Measurements from ENCODE around the gene DOK7.

Gene DOK7

GRCh38 chr4:3514221-3514780 lies 51.2 kb downstream of the DOK7 start:
- TF ChIP-seq CTCF (IDR thresholded peaks at IDR 0.05; ENCODE audit: control extremely low read depth, extremely low read depth, low read depth, missing control alignments): no peak
- ChIA-PET CTCF (interaction anchor here (1.0 to 3.9 kb wide), 4 partner anchors 9 to 35 kb away, joined by 3 to 16 read pairs (median 6); no protein-coding TSS in a partner anchor), POLR2A (no interaction called here)
- no peak for DNase-seq (ENCODE audit: extremely low spot score)

- no peak for DNase-seq (ENCODE audit: extremely low spot score)
- TF ChIP-seq CTCF (IDR thresholded peaks at IDR 0.05; ENCODE audit: control extremely low read depth, extremely low read depth, low read depth, missing control alignments): no peak
- ChIA-PET CTCF (interaction anchor here (1.0 to 3.9 kb wide), 3 partner anchors 10 to 34 kb away, joined by 3 to 16 read pairs (median 8); no protein-coding TSS in a partner anchor), POLR2A (no interaction called here)
These were observed 51.8 kb downstream of the DOK7 start for GRCh38 chr4:3514806-3515501.

GRCh38 chr4:3515646-3516045 lies 52.5 kb downstream of the DOK7 start:
- no peak for TF ChIP-seq CTCF (IDR thresholded peaks at IDR 0.05; ENCODE audit: control extremely low read depth, extremely low read depth, low read depth, missing control alignments)
- no peak for DNase-seq (ENCODE audit: extremely low spot score)
- ChIA-PET POLR2A (no interaction called here), CTCF (interaction anchor here (1.9 to 3.9 kb wide), 2 partner anchors 10 to 34 kb away, joined by 8 to 16 read pairs; no protein-coding TSS in a partner anchor)

GRCh38 chr4:3516061-3516835 lies 53.1 kb downstream of the DOK7 start:
- ChIA-PET POLR2A (no interaction called here), CTCF (interaction anchor here (3.9 kb wide), 1 partner anchor 35 kb away, joined by 16 read pairs; no protein-coding TSS in a partner anchor)
- DNase-seq (ENCODE audit: extremely low spot score): no peak
- no peak for TF ChIP-seq CTCF (IDR thresholded peaks at IDR 0.05; ENCODE audit: control extremely low read depth, extremely low read depth, low read depth, missing control alignments)

- ChIA-PET CTCF (interaction anchor here (0.8 to 3.4 kb wide), 2 partner anchors 9 to 37 kb away, joined by 3 to 11 read pairs; no protein-coding TSS in a partner anchor), POLR2A (no interaction called here)
- TF ChIP-seq CTCF (IDR thresholded peaks at IDR 0.05; ENCODE audit: control extremely low read depth, extremely low read depth, low read depth, missing control alignments): no peak
- DNase-seq (ENCODE audit: extremely low spot score): no peak
These were observed 54.0 kb downstream of the DOK7 start for GRCh38 chr4:3516836-3517730.

Measured in GM10248 (cell line).